Mammary microvascular endothelial cell (primary cell): ENCODE measurements around the gene NXPE1. TPM values are rescaled to one million over a fixed set of nuclear protein-coding genes. Genes with fewer than 3 reads are reported as not detected.

Source experiments
- total RNA-seq: library from RNA; depleted of rRNA; stranded (reverse); fragments of >200 nt; gene quantifications from 2 replicates; pipeline ENCODE4 v1.2.3, GENCODE V29; 2015

Gene NXPE1
- total RNA-seq, result not detected in 2 replicates

DNA sequence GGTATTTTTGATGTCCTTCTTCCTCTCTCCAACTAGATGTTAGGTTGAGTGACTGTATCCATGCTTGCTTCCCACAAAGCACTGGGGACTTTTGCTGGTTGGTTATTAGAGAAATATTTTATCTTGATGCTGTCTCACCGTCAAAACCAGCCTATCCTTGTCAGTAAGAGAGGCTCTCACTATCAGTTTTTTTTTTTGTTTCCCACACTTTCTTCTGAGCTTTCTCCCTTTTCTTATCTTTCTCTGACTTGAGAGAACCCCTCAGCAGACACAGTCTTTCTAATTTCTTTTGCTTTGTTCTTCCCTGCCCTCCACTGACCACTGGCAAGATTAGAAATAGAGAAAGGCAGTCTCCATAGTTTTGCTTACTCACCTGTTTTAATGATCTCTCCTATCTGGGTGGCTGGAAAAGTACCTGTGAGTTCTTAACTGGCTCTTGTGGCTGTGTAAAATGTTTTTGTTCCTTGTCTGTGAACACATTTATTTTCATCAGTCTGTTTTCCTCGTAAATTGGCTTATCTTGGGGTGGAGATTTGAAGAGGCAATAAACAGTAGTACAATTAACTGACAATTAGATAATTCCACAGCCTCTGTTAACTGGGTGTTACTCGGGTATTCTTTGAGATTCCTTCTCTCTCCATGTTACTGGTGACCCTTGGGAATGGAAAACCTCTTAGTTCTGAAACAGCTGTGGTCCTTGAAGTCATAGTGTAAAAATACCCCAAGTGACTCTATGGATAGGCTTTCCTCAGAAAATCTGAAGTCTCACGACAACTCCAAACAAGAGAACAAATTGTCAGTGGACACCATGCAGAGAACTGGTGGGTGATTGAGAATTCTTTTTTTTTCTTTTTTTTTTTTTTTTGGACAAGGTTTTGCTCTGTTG, at the start of gene NXPE1:
Gene NXPE1, minus strand, starts transcription at position 457 of the 886 bp plus-strand sequence. CDS start 8,680 bp downstream, outside the sequence.

GRCh38 chr11:114595571-114595970, 35.9 kb upstream of the NXPE1 start, which contains the start of gene NXPE4:
NXPE4 (minus strand) TSS chr11:114595786; CDS start chr11:114594759, 1,027 bp downstream.

Other genes starting within 250 kb of the NXPE1 start
- 2.6 and 2.7 TPM in 2 replicates for gene C11orf71, start 159.4 kb downstream of the NXPE1 start, total RNA-seq
- 16.4 and 20.5 TPM in 2 replicates for gene RBM7, start 159.2 kb downstream of the NXPE1 start, total RNA-seq
- 150 and 193 TPM in 2 replicates for gene REXO2, start 120.4 kb downstream of the NXPE1 start, total RNA-seq
- not detected in 2 replicates for gene NXPE4, start 35.9 kb upstream of the NXPE1 start, total RNA-seq
- gene NXPE2, start 118.6 kb upstream of the NXPE1 start, total RNA-seq, result not detected in 2 replicates